ENCODE data around the gene LCN15. TPM values are rescaled to one million over a fixed set of nuclear protein-coding genes. Genes with fewer than 3 reads are reported as not detected.

The LCN15 gene
- total and polyA plus RNA-seq, 2 of the 13 experiments (the other 11 are each of a cell fraction or from before 2014, with no cell fraction given): 1.3 to 53.7 TPM

- TF ChIP-seq ZNF446 (CRISPR knock-in tag; IDR thresholded peaks at IDR 0.05) (0 out of 2 replicates have a peak, but pooled peaks have one; percentile 18), MXI1 (IDR thresholded peaks at IDR 0.05; ENCODE audit: borderline replicate concordance, low read depth, low read length) (peak; percentile 39; the same call in 1 of the 3 replicates), SMARCC2 (IDR thresholded peaks at IDR 0.05) (no peak), ZNF713 (CRISPR knock-in tag; IDR thresholded peaks at IDR 0.05) (no peak), ZNF800 (CRISPR knock-in tag; IDR thresholded peaks at IDR 0.05) (peak; percentile 67), MIER3 (CRISPR knock-in tag; IDR thresholded peaks at IDR 0.05; ENCODE audit: borderline replicate concordance) (peak; percentile 91; the same call in 1 of the 2 replicates), ZBTB33 (CRISPR knock-in tag; IDR thresholded peaks at IDR 0.05) (no peak), FOXO1 (CRISPR knock-in tag; IDR thresholded peaks at IDR 0.05) (peak; percentile 79), BORCS8-MEF2B (CRISPR knock-in tag; IDR thresholded peaks at IDR 0.05) (0 out of 2 replicates have a peak, but pooled peaks have one; percentile 59), ZFAT (CRISPR knock-in tag; conservative IDR thresholded peaks at IDR 0.05) (no peak), ZNF790 (CRISPR knock-in tag; IDR thresholded peaks at IDR 0.05; ENCODE audit: borderline replicate concordance) (peak; percentile 82; the same call in 1 of the 2 replicates), ZSCAN29 (CRISPR knock-in tag; conservative IDR thresholded peaks at IDR 0.05) (peak; percentile 71; the same call in 1 of the 2 replicates), IKZF4 (CRISPR knock-in tag; IDR thresholded peaks at IDR 0.05; ENCODE audit: borderline replicate concordance, low read depth, not compliant biosample characterization) (peak; percentile 87), SOX5 (CRISPR knock-in tag; IDR thresholded peaks at IDR 0.05; ENCODE audit: borderline replicate concordance) (peak; percentile 68; the same call in 1 of the 2 replicates), POLR2G (IDR thresholded peaks at IDR 0.05; ENCODE audit: low read depth, low read length) (peak; percentile 88), GATAD1 (CRISPR knock-in tag; IDR thresholded peaks at IDR 0.05) (peak; percentile 57; the same call in 1 of the 2 replicates), ELF4 (CRISPR knock-in tag; IDR thresholded peaks at IDR 0.05; ENCODE audit: borderline replicate concordance) (no peak), ZNF891 (CRISPR knock-in tag; IDR thresholded peaks at IDR 0.05) (0 out of 2 replicates have a peak, but pooled peaks have one; percentile 18), MBNL3 (CRISPR knock-in tag; conservative IDR thresholded peaks at IDR 0.05) (no peak), MXD1 (CRISPR knock-in tag; IDR thresholded peaks at IDR 0.05) (peak; percentile 70), E2F2 (CRISPR knock-in tag; IDR thresholded peaks at IDR 0.05; ENCODE audit: borderline replicate concordance) (no peak; the same call in 1 of the 2 replicates), JUN (CRISPR knock-in tag; IDR thresholded peaks at IDR 0.05) (no peak), THYN1 (CRISPR knock-in tag; IDR thresholded peaks at IDR 0.05; ENCODE audit: borderline replicate concordance, low read depth) (no peak), PITX1 (CRISPR knock-in tag; IDR thresholded peaks at IDR 0.05) (peak; percentile 90), TEAD3 (CRISPR knock-in tag; optimal IDR thresholded peaks at IDR 0.05; ENCODE audit: borderline replicate concordance) (peak; percentile 60)
These were observed 34.9 kb upstream of the LCN15 start (continued) for GRCh38 chr9:136799079-136799853.
